HepG2 (cell line): Measurements from ENCODE around the gene PPP1R16B. TPM values are rescaled to one million over a fixed set of nuclear protein-coding genes. Genes with fewer than 3 reads are reported as not detected.

Source experiments
- KDM5B ChIP-seq: sonication (generic); formaldehyde crosslinking; IDR thresholded peaks from 2 replicates; pipeline ENCODE4 v1.4.0; 2020; ENCODE audit warnings: missing genetic modification reagents, mild to moderate bottlenecking, borderline replicate concordance
- MZF1 ChIP-seq: sonication (generic); formaldehyde crosslinking; IDR thresholded peaks from 2 replicates; pipeline ENCODE4 v1.8.1; 2023; ENCODE audit warnings: mild to moderate bottlenecking, missing genetic modification reagents, borderline replicate concordance
- TCF7 ChIP-seq: sonication (generic); IDR thresholded peaks from 2 replicates; pipeline ENCODE4 v1.6.1; 2016; ENCODE audit warnings: antibody characterized with exemption, low read depth
- YEATS2 ChIP-seq: sonication (generic); formaldehyde crosslinking; IDR thresholded peaks from 2 replicates; pipeline ENCODE4 v1.4.0; 2020; ENCODE audit warnings: missing genetic modification reagents, borderline replicate concordance
- ZFP62 ChIP-seq: sonication (generic); formaldehyde crosslinking; IDR thresholded peaks from 2 replicates; pipeline ENCODE4 v1.4.0; 2020; ENCODE audit warnings: missing genetic modification reagents
- ZIK1 ChIP-seq: sonication (generic); formaldehyde crosslinking; IDR thresholded peaks from 2 replicates; pipeline ENCODE4 v1.5.0; 2020; ENCODE audit warnings: mild to moderate bottlenecking, low read depth, missing genetic modification reagents, borderline replicate concordance
- ZNF251 ChIP-seq: sonication (generic); formaldehyde crosslinking; IDR thresholded peaks from 2 replicates; pipeline ENCODE4 v1.9.0; 2021; ENCODE audit warnings: mild to moderate bottlenecking, missing genetic modification reagents
- ZNF496 ChIP-seq: sonication (generic); formaldehyde crosslinking; IDR thresholded peaks from 2 replicates; pipeline ENCODE4 v1.8.1; 2023; ENCODE audit warnings: mild to moderate bottlenecking, moderate library complexity, missing genetic modification reagents; ENCODE audit not compliant: insufficient replicate concordance
- ZNF781 ChIP-seq: sonication (generic); formaldehyde crosslinking; IDR thresholded peaks from 2 replicates; pipeline ENCODE4 v1.5.1; 2020; ENCODE audit warnings: borderline replicate concordance, mild to moderate bottlenecking, missing genetic modification reagents; ENCODE audit errors: not compliant biosample characterization
- polyA plus RNA-seq, 8 experiments: library from polyadenylated mRNA; depleted of rRNA in 3 of 8; stranded (reverse) in 7 of 8; unstranded in 1 of 8; fragments of >200 nt; fragmentation: Illumina TruSeq in 4 of 8; extraction: Trizol in 4 of 8; gene quantifications; 2 replicates each; pipeline versions ENCODE4 v1.2.1 to v1.2.3, GENCODE V29; 2011 to 2016; ENCODE audit warnings: low read depth in 4 of 8, missing spikeins in 1 of 8, mixed read lengths in 1 of 8; ENCODE audit not compliant: insufficient read depth in 1 of 8
- total RNA-seq, 5 experiments: library from RNA; depleted of rRNA; stranded (reverse); fragments of >200 nt; fragmentation: Illumina TruSeq; extraction: Trizol; gene quantifications; 2 replicates each; pipeline ENCODE4 v1.2.3, GENCODE V29; 2016; ENCODE audit warnings: low read depth in 1 of 5
- TF ChIP-seq, protein P1 (sequence below): IDR thresholded peaks from 2 replicates; pipeline ENCODE4 v1.4.0; 2020; ENCODE audit warnings: mild to moderate bottlenecking, missing genetic modification reagents
- TF ChIP-seq, protein P2 (sequence below): sonication (generic); formaldehyde crosslinking; IDR thresholded peaks from 2 replicates; pipeline ENCODE4 v1.4.0; 2020; ENCODE audit warnings: missing genetic modification reagents, borderline replicate concordance
- TF ChIP-seq, protein P3 (sequence below): sonication (generic); formaldehyde crosslinking; IDR thresholded peaks from 2 replicates; pipeline ENCODE4 v1.4.0; 2020; ENCODE audit warnings: missing genetic modification reagents
- TF ChIP-seq, protein P4 (sequence below): fragments of 450-650 bp; IDR thresholded peaks from 2 replicates; pipeline ENCODE4 v1.6.1; 2017; ENCODE audit warnings: mild to moderate bottlenecking
- TF ChIP-seq, protein P5 (sequence below): sonication (generic); formaldehyde crosslinking; conservative IDR thresholded peaks from 2 replicates; pipeline ENCODE4 v1.4.0; 2020; ENCODE audit warnings: missing genetic modification reagents

Gene PPP1R16B
- total and polyA plus RNA-seq, 2 of the 13 experiments (the other 11 are each of a cell fraction or from before 2014, with no cell fraction given), result 0.02 to 0.11 TPM

DNA sequence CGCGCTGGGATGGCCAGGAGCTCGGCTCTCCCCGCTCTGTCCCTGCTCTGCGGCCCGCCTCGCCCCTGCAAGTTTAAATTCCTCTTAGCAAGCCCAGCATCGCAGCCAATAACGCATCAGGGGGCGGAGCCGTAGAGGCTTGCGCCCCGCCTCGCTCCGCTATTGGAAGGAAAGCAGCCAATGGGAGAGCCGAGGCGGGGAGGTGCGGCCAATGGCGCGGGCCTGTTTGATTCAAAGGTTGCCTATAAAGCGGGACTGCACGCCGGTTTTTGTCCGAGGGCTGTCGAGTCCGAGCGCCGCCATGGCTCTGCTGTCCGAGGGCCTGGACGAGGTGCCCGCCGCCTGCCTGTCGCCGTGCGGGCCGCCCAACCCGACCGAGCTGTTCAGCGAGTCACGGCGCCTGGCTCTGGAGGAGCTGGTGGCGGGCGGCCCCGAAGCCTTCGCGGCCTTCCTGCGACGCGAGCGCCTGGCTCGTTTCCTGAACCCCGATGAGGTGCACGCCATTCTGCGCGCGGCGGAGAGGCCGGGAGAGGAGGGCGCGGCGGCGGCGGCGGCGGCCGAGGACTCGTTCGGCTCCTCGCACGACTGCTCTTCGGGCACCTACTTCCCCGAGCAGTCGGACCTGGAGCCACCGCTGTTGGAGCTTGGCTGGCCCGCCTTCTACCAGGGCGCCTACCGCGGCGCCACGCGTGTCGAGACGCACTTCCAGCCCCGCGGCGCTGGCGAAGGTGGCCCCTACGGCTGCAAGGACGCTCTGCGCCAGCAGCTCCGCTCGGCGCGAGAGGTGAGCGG lies 120.8 kb downstream of the PPP1R16B start, which contains the start of gene FAM83D (continued):
- TF ChIP-seq, protein P1, sequence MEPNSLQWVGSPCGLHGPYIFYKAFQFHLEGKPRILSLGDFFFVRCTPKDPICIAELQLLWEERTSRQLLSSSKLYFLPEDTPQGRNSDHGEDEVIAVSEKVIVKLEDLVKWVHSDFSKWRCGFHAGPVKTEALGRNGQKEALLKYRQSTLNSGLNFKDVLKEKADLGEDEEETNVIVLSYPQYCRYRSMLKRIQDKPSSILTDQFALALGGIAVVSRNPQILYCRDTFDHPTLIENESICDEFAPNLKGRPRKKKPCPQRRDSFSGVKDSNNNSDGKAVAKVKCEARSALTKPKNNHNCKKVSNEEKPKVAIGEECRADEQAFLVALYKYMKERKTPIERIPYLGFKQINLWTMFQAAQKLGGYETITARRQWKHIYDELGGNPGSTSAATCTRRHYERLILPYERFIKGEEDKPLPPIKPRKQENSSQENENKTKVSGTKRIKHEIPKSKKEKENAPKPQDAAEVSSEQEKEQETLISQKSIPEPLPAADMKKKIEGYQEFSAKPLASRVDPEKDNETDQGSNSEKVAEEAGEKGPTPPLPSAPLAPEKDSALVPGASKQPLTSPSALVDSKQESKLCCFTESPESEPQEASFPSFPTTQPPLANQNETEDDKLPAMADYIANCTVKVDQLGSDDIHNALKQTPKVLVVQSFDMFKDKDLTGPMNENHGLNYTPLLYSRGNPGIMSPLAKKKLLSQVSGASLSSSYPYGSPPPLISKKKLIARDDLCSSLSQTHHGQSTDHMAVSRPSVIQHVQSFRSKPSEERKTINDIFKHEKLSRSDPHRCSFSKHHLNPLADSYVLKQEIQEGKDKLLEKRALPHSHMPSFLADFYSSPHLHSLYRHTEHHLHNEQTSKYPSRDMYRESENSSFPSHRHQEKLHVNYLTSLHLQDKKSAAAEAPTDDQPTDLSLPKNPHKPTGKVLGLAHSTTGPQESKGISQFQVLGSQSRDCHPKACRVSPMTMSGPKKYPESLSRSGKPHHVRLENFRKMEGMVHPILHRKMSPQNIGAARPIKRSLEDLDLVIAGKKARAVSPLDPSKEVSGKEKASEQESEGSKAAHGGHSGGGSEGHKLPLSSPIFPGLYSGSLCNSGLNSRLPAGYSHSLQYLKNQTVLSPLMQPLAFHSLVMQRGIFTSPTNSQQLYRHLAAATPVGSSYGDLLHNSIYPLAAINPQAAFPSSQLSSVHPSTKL (CRISPR knock-in tag), result peak; percentile 85
- TF ChIP-seq, protein P2, sequence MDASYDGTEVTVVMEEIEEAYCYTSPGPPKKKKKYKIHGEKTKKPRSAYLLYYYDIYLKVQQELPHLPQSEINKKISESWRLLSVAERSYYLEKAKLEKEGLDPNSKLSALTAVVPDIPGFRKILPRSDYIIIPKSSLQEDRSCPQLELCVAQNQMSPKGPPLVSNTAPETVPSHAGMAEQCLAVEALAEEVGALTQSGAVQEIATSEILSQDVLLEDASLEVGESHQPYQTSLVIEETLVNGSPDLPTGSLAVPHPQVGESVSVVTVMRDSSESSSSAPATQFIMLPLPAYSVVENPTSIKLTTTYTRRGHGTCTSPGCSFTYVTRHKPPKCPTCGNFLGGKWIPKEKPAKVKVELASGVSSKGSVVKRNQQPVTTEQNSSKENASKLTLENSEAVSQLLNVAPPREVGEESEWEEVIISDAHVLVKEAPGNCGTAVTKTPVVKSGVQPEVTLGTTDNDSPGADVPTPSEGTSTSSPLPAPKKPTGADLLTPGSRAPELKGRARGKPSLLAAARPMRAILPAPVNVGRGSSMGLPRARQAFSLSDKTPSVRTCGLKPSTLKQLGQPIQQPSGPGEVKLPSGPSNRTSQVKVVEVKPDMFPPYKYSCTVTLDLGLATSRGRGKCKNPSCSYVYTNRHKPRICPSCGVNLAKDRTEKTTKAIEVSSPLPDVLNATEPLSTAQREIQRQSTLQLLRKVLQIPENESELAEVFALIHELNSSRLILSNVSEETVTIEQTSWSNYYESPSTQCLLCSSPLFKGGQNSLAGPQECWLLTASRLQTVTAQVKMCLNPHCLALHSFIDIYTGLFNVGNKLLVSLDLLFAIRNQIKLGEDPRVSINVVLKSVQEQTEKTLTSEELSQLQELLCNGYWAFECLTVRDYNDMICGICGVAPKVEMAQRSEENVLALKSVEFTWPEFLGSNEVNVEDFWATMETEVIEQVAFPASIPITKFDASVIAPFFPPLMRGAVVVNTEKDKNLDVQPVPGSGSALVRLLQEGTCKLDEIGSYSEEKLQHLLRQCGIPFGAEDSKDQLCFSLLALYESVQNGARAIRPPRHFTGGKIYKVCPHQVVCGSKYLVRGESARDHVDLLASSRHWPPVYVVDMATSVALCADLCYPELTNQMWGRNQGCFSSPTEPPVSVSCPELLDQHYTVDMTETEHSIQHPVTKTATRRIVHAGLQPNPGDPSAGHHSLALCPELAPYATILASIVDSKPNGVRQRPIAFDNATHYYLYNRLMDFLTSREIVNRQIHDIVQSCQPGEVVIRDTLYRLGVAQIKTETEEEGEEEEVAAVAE, result peak; percentile 43; the same call in 1 of the 2 replicates
- TF ChIP-seq, protein P3, sequence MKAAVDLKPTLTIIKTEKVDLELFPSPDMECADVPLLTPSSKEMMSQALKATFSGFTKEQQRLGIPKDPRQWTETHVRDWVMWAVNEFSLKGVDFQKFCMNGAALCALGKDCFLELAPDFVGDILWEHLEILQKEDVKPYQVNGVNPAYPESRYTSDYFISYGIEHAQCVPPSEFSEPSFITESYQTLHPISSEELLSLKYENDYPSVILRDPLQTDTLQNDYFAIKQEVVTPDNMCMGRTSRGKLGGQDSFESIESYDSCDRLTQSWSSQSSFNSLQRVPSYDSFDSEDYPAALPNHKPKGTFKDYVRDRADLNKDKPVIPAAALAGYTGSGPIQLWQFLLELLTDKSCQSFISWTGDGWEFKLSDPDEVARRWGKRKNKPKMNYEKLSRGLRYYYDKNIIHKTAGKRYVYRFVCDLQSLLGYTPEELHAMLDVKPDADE (CRISPR knock-in tag), result no peak
- TF ChIP-seq ZFP62 (CRISPR knock-in tag) (0 out of 2 replicates have a peak, but pooled peaks have one; percentile 91), ZIK1 (CRISPR knock-in tag) (0 out of 2 replicates have a peak, but pooled peaks have one; percentile 86), MZF1 (CRISPR knock-in tag) (no peak; the same call in 1 of the 2 replicates), TCF7 (no peak), ZNF781 (CRISPR knock-in tag) (peak; percentile 94), ZNF496 (CRISPR knock-in tag) (no peak), YEATS2 (peak; percentile 74; the same call in 1 of the 2 replicates), ZNF251 (CRISPR knock-in tag) (no peak), KDM5B (CRISPR knock-in tag) (peak; percentile 99)
- TF ChIP-seq, protein P4, sequence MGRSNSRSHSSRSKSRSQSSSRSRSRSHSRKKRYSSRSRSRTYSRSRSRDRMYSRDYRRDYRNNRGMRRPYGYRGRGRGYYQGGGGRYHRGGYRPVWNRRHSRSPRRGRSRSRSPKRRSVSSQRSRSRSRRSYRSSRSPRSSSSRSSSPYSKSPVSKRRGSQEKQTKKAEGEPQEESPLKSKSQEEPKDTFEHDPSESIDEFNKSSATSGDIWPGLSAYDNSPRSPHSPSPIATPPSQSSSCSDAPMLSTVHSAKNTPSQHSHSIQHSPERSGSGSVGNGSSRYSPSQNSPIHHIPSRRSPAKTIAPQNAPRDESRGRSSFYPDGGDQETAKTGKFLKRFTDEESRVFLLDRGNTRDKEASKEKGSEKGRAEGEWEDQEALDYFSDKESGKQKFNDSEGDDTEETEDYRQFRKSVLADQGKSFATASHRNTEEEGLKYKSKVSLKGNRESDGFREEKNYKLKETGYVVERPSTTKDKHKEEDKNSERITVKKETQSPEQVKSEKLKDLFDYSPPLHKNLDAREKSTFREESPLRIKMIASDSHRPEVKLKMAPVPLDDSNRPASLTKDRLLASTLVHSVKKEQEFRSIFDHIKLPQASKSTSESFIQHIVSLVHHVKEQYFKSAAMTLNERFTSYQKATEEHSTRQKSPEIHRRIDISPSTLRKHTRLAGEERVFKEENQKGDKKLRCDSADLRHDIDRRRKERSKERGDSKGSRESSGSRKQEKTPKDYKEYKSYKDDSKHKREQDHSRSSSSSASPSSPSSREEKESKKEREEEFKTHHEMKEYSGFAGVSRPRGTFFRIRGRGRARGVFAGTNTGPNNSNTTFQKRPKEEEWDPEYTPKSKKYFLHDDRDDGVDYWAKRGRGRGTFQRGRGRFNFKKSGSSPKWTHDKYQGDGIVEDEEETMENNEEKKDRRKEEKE, result no peak
- TF ChIP-seq, protein P5, sequence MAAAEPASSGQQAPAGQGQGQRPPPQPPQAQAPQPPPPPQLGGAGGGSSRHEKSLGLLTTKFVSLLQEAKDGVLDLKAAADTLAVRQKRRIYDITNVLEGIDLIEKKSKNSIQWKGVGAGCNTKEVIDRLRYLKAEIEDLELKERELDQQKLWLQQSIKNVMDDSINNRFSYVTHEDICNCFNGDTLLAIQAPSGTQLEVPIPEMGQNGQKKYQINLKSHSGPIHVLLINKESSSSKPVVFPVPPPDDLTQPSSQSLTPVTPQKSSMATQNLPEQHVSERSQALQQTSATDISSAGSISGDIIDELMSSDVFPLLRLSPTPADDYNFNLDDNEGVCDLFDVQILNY, result peak; percentile 94
